Suppressor macrophage treated with lipopolysaccharide for 4 hours (primary cell): ENCODE measurements around the gene LAMB4.
A peak's percentile ranks its signal among the peaks of the same experiment; 100 is the strongest.

Source experiments
- DNase-seq: peaks from one replicate; pipeline ENCODE4 v3.0.0-alpha.2; 2020

The LAMB4 gene

DNA sequence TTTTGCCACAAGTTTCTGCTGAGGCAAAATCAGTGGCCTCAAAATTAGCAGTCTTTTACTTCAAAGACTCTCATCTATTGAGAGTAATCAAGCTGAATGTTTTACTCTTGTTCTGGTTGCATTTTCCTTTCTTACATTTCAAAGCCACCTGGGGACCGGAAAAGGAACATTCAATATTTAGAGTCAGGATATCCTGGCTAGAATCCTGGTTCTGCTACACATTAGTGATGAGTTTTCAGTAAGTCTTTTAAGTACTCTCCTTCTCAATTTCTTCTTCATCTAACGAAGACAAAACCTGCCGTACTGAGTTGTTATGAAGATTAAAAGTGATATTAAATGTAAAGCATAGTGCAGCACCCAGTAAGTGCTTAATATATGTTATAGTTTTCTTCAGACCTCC is 52.5 kb downstream of the LAMB4 start:
- no peak for DNase-seq

DNA sequence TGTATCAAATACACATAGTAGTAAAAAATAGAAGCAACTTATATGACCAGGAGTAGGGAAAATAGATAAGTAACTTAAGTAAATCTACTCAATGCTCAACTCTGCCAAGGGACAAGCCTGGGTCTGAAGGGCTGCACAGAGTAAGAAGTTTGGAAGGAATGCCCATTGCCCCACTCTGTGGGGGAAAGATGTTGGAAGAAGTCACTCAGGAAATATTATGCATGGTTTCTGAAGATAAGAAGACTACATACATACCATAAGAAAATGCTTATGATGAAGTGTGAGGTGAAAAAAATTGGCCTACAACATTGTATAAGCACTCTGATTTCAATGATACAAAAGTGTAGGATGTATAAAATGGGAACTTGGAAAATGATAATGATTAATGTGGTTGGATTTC is 54.0 kb downstream of the LAMB4 start:
- no peak for DNase-seq

DNA sequence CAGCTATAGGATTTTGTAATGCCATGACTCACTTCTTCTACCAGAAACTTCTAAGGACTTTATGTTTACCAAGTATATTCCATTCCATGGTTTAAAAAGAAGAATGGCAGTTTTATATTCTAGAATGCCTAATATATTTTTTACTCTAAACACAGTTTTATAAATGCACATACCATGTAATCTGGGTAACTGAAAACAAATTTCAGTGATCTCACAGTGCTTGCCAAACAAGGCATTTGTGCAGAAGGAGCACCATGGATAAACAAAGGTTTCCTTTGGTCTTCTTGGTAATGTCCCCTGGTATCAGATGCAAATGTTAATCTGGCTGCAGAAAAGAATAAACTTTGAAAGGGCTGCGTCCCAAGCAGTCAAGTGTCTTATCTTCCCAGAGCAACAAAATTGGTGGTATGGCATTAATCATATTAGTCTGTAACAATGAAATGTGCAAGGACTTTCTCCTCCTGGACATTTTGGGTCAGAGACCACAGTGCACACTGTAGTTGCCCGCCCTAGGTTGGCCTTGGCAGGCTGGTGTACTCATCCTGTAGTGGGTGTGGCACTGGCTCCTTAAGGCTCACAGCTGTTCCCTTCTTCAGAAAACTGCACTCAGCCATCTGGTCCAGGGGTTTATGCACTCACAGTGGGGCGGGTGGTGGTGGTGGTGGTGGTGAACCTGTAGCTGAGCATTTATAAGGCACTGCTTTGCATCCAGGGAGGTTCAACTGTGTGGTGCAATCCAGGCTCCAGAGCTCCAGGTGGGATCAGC is 56.7 kb downstream of the LAMB4 start:
- no peak for DNase-seq

DNA sequence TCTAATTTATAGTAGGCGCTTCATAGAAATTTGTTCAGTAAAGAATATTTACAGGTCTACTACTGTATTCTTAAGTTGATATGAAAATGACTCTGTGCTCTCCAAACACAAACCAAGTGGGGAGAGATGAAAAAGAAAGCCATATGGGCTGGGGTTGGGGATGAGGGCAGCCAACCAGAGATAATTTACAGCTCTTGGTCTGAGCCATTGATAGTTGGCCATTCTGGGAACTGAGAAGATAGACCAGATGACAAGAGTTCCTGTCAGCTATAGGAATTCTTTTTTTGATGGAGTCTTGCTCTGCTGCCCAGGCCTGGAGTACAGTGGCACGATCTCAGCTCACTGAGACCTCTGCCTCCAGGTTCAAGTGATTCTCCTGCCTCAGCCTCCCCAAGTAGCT is 57.4 kb downstream of the LAMB4 start:
- DNase-seq: no peak

DNA sequence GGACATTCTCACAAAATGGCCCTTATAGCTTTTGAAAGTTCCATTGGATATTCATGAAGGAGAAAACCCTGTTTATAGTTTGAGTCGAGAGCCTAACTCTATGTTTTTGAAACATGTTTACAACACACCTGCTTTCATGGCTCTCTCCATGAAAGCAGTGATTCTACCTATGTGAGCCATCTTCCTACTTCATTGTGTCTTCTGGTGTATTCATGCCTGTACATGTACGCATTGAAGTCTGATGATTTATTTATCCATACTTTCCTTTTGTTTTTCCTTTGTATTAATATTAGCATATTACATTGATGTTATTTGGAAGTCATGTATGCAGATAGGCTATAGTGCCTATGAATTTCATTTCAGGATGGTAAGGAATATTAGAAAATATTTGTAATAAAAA is 58.0 kb downstream of the LAMB4 start:
- no peak for DNase-seq

DNA sequence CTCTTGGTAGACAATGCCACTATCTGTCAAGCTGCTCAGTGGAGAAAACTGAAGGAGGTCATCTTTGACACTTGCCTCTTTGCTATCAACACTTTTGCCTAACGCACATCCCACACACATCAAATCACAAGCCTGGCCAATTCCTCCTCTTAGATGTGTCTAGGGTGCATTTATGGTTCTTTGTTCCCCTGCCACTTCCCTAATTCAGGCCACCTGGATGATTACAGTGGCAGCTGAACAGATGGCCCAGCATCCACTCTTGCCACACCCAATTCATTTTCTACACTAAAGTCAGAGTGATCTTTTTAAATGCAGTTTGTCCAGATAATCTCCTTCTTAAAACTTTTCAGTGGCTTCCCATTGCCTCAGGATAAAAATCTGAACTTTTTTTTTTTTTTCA is 58.6 kb downstream of the LAMB4 start:
- no peak for DNase-seq

DNA sequence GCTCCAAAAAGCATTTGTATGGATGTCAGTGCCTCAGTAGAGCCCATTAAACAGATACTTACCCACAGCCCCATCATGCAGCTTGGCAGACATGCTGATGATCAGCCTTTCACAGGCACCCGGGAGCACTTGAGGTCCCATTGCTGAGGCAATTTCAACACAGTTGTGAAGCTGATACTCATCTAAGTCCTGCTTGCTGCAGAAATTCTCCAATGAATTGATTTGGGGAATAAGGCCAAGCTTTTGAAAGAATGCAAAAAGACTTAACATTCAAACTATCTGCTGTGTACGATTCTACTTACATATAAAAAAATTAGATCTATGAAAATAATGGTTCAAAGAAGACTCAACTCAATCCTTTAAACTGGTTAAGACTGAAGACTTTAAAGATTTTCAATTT is 60.5 kb downstream of the LAMB4 start:
- DNase-seq: no peak

DNA sequence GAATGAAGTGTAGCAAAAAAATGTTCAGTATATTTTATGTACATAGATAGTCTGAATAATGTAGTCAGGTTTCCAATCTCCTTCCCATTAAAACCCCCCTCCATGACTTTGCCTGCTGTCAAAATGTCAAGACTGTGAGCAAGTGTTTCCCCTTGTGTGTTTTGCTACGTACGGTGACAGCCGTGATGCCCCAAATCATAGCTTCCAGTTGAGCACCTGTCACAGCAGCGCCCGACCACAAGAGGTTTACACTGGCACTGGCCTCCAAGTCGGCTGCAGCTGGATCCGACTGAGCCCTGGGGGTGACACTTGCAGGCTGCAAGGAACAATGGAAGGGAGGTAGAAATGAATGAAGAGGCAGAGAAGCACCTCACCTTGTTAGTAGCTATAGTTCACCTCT is 62.3 kb downstream of the LAMB4 start:
- DNase-seq: no peak

DNA sequence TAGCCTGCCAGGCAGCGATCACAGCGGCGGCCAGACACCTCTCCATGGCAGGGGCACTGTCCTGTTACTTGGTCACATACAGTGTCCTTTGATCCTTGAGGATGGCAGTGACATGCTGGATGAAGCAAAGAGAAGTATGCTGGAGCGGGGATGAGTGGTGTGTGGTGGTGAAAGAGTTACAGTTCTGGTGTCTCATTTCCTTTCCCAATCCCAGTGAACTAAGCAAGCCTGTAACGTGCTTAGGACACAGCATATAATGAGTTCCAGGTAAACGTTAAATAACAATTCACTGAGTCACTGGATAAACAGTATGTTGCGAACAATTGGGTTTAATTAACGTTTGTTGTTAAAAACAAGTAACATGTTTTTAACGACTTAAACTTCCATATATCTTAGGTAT is 63.7 kb downstream of the LAMB4 start:
- no peak for DNase-seq

DNA sequence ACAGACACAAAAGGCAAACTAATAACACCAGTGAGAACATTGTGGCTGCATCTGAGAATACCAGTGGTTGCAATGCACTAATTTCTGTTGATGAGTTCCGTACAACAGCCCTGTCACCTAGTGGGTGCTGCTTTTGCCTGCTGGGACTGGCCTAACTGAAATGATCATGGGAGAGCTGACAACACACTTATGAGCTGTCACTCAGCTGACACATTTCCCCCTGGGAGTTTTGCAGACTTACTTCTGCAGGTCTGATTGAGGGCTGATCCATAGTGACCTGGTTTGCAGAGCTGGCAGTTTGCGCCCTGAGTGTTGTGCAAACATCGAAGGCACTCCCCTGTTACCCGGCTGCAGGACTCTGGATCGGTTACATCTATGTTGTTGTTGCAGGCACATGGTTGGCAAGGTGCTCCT is 66.6 kb downstream of the LAMB4 start:
- DNase-seq: peak; percentile 4

DNA sequence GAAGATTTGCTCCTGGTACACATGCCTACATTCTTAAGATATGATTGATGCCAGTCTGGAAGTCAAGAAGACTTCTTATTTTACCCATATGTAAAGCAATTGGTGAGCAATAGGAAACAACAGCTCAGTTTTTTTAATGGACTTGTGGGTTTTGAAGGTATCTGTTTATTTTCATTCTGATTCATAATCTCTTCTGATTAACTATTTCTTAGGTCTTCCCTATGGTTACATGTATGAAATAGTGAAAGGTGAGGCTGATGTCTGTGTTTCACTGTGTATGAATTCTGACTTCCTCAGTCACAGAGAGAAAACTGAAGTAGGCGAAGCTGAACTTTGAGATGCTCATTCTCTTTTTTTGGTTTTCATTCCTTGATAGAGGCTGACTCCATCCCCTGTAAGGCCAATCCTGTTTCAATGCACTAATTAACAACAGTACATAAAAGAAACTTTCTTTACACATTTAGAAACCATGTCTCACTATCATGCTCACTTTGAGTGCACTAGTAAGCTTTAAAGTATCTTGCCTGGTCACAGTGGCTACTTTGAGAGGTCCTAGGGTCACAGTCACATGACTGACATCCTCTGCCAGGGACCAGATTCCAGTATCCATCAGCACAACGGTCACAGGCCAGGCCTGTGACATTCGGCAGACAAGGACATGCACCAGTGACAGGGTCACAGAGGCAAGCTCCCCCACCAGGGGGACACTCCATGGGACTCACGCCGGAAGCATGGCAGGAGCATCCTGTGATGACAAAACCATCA is 67.7 kb downstream of the LAMB4 start:
- no peak for DNase-seq

DNA sequence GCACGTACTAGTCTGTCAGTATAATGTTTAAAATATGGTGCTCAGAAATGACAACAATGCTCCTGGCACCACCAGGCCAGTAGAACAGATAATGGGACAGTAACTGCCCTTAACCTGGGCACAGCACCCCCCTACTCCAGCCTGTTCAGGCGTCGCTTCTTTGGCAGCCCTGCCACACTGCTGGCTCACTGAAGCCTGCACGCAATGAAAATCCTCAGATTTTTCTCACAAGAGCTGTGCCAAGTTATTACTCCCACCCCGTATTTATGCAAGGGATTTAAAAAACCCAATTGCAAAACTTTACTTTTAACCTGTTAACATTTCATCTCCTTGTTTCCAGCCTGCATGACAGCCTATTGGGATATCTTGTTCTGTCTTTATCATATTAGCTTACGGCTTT is 70.6 kb downstream of the LAMB4 start:
- DNase-seq: no peak

DNA sequence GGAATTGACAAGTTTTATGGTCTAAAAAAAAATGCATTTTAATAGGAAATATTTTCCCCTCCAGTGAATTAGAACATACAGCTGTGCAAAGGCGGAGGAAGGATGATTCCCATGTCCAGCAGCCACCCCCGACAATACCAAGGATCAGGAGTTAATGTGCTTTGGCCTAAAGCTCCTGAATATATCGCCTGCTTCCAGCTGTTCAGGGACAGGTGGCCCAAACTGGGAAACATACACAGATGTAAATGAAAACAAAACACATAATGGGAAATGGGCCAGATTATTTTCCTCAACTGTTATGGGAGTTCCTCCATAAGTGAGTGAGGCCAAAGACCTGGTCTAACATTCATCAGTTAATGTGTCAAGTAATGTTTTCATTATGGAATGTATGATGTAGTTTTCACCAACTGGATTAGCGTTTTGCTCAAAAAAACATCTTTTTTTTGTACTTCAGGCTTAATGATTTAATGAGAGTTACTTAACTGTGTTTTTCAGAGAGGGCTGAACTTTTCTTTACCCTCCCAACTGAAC is 72.1 kb downstream of the LAMB4 start:
- DNase-seq: no peak

DNA sequence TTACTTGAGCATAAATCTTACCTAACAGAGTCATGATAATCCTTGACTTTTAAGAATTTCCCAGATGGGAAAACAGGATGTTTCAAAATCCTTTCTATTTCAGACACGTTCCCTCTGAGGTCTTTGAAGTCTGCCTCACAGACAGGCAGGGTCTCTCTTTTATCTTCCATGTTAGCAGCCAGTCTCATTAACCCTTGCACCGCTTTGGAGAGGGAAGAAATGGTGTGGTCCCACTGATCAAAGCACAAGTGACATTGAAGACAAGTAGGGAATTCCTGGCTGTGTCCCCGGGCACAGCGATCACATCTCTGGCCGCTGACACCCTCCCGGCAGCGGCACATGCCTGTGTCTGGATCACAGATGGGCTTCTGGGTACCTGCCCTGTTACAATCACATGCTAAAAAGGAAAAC is 74.5 kb downstream of the LAMB4 start:
- DNase-seq: no peak

DNA sequence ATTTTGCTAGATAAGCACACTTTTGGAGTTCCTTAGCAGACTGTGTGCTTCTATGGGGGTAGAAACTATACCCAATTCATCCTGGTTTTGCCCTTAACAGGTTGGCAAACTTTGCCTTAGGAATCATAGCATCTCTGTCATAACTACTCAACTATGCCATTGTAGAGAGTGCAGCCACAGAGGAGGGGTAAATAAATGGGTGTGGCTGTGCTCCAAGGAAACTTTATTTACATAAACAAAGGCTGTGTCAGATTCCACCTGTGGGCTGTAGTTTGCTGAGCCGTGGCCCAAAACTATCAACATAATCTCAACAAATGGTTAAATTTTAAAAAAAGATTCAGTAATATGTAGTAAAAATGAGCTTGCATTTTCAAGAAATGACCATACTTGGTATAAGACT is 75.6 kb downstream of the LAMB4 start:
- DNase-seq: no peak

DNA sequence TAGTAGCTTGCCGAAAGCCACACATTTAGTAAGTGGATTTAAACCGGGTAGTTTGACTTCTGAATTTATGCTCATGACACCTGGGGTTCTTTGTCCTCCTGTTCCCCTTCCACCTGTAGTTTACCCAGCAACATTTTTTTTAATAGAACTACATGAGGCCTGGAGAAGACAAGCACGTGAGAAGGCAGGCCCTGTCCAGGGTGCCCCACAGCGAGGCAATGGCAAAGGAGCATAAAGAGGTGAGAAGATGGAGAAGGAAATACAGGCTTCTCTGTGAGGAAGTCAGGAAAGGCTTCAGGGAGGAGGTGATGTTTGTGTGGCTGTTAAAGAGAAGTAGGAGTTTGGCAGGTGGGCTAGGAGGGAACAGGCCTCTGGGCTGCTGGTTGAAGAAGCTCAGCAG is 76.9 kb downstream of the LAMB4 start:
- DNase-seq: no peak

DNA sequence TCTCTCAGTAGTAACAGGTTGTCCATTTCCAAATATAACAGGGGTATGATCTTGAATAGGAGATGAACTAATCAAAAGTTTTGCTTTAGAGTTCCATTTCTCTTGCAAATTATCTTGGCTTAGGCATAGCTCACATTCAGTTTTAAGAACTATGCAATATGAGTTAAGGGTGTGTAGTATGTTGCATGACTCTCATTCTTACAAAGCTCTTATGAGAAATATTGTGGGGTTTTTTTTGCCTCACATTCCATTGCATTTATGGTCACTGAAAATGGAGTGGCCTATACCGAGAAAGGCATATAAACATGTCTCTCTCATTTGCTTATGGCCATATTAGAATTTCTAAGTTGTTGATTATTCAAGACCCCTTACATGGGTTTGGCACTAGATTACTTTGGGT is 78.7 kb downstream of the LAMB4 start:
- no peak for DNase-seq

DNA sequence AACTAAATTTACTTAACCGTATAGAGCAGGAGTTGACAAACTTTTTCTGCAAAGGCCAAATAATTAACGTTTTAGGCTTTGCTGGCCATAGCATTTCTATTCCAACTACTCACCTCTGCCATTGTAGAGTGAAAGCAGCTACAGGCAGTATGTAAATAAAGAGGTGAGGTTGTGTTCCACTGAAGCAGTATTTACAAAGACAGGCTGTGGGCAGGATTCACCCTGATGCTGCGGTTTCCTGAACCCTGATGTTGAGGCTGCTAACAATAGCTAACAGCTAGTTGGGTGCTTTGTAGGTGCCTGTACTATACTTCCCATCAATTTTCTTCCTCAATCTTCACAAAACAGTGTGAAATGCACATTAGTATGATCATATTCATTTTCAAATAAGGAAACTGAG is 80.2 kb downstream of the LAMB4 start:
- no peak for DNase-seq

DNA sequence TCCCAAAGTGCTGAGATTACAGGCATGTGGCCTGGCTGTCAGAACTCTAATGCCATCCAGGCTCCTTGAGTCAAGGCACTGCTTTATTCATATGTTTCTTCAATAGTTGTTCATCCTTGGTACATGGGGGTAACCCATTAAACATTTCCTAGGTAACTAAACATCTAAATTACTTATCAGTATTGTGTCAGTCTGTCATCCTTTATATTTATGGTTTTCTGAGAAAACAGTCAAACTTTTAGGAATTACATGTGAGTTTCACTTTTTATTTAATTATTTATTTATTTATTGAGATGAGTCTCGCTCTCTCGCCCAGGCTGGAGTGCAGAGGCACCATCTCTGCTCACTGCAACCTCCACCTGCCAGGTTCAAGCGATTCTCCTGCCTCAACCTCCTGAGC is 81.7 kb downstream of the LAMB4 start:
- no peak for DNase-seq

DNA sequence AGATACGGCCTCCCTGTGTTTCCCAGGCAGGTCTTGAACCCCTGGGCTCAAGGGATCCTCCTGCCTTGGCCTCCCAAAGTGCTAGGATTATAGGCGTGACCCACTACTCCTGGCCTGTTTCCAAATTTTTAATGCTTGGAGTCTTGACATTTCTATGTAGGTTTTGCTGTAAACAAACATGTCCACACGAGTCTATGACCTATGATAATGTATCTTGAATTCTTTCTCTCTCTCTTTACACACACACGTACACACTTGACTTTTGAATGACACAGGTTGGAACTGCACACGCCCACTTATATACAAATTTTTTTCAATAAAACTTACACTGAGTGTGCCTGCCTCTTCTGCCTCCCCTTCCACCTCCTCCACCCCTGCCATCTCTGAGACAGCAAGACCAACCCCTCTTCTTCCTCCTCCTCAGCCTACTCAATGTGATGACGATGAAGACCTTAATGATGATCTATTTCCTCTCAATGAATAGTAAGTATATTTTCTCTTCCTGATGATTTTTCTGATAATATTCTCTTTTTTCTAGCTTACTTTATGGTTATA is 83.1 kb downstream of the LAMB4 start:
- no peak for DNase-seq

DNA sequence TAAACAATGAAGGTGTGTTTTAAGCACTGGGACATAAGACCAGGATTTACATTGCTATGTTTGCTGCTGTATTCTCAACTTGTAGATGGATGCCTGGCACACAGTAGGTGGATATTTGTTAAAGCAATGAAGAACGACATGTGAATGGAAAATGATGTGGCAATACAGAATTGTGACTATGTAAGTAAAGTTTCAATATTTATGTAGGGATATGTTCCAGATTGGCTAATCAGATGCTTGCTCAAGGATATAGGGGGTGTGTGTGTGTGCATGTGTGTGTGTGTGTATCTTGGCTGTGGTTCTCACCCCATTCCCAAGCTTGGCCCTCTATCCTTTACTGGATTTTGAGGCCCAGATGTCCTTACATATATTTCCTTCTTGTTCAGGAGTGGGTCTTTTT is 84.5 kb downstream of the LAMB4 start:
- DNase-seq: peak; percentile 4

DNA sequence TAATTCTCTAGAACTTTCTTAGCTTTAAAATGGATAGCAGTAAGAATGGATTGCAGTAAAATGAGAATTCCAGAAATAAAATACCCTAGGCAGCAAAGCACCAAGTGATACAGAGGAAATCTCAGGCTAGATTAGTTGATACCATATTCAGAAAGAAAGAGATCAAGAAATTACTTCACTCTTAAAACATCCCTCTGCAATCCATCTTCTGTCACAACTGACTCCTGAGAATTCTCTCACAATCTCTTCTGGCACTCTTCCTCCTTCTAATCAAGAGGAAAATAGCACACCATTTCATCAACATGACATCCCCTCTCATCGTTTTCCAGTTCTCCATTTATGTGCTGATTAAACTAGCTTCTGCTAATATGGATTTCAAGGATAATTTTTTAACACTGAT is 85.0 kb downstream of the LAMB4 start:
- no peak for DNase-seq

DNA sequence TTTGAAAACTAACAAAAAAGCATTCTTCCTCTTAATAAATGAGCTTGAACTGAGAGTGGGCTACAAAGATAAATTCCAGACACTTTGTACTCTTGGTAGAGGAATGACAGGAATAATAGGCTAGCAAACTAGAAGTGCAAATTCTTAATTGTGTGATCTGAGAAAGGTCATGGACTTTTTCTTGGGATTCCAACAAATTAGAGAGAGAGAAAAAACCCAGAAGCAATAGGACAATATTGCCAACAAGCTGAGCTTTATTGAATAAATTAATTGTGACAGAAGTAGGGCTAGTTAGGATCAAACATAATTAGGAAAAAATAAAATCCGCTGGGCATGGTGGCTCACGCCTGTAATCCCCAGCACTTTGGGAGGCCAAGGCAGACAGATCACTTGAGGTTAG is 85.8 kb downstream of the LAMB4 start:
- no peak for DNase-seq

DNA sequence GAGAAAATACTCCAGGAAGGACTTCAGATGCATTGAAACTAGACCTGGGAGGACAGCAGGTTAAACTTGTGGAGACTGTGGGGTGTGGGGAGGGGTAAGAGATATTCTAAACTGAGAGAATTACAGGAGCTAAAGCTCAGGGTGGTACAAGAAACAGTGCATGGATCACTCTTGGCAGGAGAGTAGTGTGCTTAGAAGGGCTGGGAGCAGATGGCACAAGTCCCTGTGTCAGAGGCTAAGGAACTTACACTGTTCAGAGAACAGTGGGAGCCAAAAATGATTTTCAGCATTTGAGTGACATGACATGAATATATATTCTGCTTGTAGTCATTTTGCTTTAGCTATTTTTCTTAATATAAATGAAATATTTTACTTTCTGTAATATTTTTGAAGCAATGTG is 91.2 kb downstream of the LAMB4 start:
- DNase-seq: no peak
